ENCODE data around the gene FGG.
"Not testable (repeated sequence)": the region's sequence is repeated elsewhere in the genome, so short reads cannot be mapped to it uniquely, and the experiment has no call there.

The FGG gene

DNA sequence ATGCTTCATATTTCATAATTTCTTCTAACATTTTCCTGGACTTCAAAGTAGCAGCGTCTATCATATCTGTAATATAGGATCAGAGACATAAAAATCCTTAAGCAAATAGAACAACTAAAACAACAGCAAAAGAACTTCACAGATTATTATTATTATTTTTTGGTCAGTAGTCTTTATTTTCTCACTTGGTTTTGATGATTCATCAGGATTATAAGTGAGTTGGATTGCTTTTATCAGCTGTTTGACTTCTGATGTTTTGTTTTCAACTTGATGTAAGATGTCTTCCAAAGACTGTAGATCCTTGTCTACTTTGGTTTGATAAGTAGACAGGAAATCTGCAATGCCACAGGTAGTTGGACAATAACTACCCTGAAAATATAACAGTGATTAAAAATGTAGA lies 623 bp downstream of the FGG start:
- no peak for DNase-seq (ENCODE audit: low read depth in 2 of 2, low spot score in 1 of 2)

GRCh38 chr4:154610582-154610981 lies 1.9 kb downstream of the FGG start:
- DNase-seq (ENCODE audit: low read depth in 2 of 2, low spot score in 1 of 2), result no peak

- DNase-seq (ENCODE audit: low read depth in 2 of 2, low spot score in 1 of 2), result no peak
Observed at GRCh38 chr4:154609532-154609931, 2.9 kb downstream of the FGG start.

GRCh38 chr4:154608361-154609252 lies 3.8 kb downstream of the FGG start:
- no peak for DNase-seq (ENCODE audit: low read depth in 2 of 2, low spot score in 1 of 2)

DNA sequence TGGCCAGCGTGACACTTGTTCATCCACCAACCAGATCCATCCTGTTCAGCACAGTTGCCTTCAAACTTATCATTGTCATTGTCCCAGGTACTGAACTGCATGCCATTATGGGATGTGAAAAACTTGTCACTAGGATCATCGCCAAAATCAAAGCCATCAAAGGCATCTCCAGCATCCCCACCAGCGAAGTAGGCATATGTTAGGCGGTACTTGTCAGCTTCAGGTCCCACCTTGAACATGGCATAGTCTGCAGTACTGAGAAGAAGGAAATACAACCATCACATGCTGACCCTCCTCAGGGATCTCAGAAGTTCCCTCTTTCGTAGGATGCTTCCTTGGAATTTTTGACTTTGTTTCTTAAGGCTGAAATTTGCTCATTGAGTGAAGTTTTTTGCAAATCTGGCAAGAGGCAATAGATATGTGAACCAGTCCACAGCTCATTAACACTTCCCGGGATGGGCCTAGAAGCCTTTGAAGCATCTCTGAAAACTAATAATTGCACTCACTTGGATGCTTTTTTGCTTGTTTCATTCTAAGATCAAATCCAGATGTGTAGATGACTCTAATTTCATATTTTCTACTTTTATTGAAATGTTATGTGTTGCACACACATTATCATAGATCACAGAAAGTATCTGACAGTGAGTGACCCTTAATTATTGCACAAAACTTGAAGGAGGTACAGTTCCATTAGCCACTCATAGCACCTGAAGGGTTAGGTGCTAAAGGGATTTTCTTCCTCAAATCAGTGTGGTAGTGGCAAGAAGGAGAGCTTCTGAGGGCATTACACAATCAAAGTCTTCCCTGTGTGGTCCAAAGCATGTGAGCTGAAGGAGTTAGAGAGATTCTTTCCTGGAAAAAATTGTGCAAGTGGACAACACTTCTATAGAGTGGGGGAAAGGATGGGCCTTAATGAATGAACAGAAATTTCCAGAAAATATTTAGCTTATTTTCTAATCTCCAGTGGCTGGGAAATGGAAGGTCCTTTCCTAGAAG lies 5.4 kb downstream of the FGG start:
- DNase-seq (ENCODE audit: low read depth in 2 of 2, low spot score in 1 of 2), result no peak

DNA sequence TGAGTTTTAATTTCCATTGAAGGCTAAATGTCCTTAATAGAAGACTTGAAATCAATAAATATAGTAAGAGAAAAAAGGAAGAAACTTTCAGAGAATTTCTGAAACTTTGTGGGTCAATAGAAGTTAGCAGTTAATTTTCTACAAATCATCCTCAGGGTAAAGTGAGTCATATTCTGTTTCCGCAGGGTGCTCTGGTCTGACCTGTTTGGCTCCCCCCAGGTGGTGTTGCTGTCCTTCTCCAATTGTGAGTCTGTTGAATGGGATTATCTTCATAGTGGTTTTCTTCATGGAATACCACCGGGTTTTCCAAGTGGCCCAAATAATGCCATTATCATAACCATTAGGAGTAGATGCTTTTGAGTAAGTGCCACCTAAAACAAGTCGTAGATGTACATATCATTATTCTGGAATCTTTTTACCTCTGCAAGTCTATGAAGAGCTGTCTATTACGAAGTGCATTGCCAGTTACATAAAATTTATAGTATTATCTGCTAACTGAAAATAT lies 7.7 kb downstream of the FGG start:
- no peak for DNase-seq (ENCODE audit: low read depth in 2 of 2, low spot score in 1 of 2)

DNA sequence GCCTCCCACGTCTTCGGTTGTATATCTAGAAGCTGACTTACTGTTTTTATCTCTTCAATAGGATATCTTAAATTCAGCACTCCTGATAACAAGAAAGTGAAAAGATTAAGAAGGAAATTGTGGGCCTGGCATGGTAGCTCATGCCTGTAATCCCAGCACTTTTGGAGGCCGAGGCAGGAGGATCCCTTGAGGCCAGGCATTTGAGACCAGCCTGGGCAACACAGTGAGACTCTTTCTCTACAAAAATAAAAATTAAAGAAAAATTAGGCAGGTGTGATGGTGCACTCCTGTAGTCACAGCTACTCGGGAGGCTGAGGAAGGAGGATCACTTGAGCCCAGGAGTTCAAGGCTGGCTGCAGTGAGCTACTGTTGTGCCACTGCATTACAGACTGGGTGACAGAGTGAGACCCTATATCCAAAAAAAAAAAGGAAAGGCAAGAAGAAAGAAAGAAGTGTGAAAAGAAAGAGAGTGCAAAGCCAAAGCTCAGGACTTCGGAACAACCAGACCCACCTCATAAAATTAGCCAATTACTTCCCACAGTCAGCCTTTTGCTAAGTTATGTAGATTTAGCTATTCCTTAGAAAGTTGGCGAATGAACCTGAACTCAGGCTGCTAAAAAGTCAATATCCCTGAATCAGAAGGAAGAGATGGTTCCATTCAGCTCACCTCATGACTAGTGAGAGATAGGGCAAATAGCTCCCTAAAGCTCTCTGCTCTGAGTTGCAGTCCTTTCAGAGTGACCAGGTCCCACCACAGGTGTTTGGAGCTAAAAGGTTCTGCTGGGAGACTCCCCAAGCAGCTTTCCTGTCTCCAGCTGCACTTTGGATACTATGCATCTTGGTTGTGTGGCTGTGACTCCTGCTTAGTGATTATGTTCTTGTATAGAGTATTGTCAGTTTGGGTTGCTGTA lies 9.2 kb downstream of the FGG start:
- DNase-seq (ENCODE audit: low read depth in 2 of 2, low spot score in 1 of 2), result no peak

DNA sequence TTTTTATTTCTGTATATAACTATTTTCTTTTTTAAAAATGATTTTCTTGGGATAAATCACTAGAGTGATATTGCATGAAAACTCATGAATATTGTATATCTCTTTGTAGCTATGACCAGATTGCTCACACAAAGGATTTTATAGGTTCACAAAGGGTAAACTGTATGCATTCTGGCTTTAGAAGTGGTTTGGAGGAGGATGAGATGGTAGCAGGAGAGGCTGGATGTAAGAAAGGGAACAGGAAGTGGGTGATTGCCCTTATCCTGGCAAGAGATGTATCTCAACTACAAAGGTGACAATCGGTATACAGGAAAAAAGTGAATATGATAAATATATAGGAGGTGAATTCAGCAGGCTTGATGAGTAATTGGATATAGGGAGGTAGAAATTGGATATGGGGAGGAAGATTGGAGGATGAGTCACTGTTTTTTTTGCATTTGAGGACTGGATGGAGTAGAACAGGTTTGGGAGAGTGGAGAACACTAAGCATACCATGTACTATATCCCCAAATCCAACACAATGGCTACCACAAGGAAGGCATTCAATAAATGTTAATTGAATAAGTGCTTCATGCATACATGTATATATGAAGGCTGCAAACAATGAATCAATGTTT lies 9.9 kb downstream of the FGG start:
- DNase-seq (ENCODE audit: low read depth in 2 of 2, low spot score in 1 of 2), result no peak

DNA sequence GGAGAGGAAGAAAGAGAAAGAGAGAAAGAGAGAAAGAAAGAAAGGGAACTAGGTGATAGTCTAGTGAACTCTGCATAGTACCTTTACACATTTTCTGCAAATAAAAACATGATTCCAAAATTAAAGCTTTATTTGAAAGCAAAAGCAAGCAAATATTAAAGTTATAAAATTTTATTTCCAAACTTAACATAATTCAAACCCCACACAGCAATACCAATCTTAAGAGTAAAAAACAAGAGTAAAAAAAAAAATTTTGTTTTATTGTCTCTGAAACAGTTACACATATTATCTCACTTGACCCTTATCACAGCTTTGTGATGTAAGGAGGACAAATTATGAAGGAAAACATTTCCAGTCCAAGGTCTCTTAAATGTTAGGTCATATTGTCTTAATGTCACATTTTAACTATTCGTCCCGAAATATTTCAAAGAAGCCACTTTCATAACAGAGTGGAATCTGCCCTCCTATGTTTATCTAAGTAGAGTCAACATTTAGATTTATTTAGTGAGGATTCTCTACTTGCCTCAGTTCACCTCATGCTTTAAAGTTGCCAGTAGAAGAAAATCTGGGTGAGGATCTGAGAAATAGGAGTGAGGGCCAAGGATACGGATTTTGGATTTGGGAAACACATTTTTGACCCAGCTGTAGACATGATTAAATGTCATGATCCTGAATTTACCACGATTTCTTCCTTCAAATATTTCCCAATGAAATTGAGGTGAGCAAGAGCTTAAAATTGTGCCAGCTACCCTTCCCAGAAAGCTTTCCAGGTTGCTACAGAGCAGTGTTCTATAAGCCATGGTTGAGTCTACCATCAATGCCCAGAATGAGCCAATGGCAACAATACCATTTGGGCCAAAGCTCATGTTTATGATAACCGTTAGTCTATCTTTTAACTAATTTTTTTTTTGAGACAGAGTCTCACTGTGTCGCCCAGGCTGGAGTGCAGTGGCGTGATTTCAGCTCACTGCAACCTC lies 14.4 kb downstream of the FGG start:
- DNase-seq (ENCODE audit: low read depth in 2 of 2, low spot score in 1 of 2), result no peak

GRCh38 chr4:154597281-154597680 lies 15.2 kb downstream of the FGG start:
- not testable (repeated sequence) for DNase-seq (ENCODE audit: low read depth in 2 of 2, low spot score in 1 of 2)

DNA sequence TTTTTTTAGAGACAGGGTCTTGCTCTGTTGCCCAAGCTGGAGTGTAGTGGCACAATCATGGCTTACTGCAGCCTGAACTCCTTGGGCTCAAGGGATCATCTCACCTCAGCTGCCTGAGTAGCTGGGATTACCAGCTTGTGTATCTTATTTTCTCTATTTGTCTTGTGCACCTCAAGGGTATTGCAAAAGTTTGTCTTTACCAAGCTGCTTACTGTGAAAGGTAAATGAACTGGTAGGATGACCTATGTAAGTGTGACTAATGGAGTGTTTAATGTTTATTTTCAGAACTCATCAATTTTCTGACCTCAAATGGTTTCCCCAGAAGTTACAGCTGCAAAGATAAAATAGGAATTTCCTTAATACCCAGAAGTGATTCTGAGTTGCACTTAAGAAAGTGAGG lies 16.6 kb downstream of the FGG start:
- no peak for DNase-seq (ENCODE audit: low read depth in 2 of 2, low spot score in 1 of 2)

DNA sequence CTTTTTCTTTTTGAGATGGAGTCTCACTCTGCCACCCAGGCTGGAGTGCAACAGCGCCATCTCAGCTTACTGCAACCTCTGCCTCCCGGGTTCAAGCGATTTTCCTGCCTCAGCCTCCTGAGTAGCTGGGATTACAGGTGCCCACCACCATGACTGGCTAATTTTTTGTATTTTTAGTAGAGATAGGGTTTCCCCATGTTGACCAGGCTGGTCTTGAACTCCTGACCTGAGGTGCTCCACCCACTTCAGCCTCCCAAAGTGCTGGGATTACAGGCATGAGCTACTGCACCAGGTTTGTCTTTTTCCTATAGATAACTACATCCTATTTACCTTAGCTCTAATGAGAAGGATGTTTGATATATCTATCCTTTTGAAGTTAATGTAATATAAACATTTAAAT lies 18.1 kb downstream of the FGG start:
- not testable (repeated sequence) for DNase-seq (ENCODE audit: low read depth in 2 of 2, low spot score in 1 of 2)

DNA sequence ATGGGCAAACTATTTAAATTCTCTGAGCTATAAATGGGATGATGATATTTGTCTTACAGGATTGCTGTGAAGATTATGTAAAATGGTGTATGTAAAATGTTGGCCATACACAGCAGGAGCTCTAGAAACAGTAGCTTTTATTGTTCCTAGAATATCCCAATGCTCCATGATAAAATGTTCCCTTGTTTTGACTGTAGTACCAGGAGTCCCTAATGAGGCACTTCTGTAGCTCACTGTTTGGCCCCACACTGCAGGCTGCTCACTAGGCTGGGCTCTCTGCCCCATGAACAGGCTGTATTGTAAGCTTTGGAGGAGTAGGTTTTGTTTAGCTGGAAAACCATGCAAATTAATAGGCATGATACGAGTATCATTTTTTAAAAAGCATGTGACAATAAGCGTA lies 18.6 kb downstream of the FGG start:
- no peak for DNase-seq (ENCODE audit: low read depth in 2 of 2, low spot score in 1 of 2)

DNA sequence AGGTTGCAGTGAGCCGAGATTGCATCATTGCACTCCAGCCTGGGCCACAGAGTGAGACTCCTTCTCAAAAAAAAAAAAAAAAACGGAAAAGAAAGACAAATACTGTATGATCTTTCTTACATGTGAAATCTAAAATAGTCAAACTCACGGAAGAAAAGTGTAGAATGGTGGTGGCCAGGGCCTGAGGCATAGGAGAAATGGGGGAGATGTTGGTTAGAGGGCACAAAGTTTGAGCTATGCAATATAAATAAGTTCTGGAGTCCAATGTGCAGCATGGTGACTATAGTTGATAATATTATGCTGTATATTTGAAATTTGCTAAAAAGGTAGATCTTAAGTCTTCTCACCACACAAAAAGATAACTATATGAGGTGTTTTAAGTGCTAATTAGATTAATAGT lies 20.6 kb downstream of the FGG start:
- no peak for DNase-seq (ENCODE audit: low read depth in 2 of 2, low spot score in 1 of 2)

DNA sequence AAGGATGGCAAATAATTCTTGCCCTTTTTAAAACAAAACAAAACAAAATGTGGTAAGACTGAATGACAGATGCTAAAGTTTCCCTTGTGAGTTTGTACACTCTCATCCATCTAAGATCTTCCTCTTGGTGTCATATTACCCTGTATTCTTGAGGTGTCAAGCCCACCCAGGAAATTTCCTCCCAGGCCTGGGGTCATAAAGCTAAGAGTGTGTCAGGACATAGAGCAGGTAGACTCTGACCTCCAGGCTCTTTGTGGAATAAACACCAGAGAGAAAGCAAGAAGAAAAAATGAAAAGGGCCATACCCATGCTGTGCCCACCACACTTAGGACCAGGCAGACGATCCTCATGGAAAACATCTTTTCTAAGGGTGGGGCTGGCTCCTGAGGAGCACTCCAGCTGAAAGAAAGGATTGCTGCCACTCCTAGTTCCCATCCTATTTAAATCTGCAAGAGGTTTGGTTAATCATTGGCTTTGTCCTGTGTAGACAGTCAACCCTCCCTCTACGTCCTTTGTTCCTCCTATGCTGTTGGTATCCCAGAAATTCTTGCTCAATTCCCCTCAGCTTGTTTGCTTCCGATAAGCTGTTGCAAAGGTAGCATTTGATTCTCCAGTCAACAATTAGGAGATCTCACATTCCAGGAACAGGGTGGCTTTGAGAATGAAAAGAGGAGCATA lies 22.0 kb downstream of the FGG start, which contains the start of gene FGA:
Gene FGA, minus strand, starts transcription at position 414 of the 678 bp plus-strand sequence. Its CDS starts 55 bp downstream, at position 359.
- DNase-seq (ENCODE audit: low read depth in 2 of 2, low spot score in 1 of 2), result no peak

GRCh38 chr4:154589296-154590197 lies 22.9 kb downstream of the FGG start:
- DNase-seq (ENCODE audit: low read depth in 2 of 2, low spot score in 1 of 2), result no peak

DNA sequence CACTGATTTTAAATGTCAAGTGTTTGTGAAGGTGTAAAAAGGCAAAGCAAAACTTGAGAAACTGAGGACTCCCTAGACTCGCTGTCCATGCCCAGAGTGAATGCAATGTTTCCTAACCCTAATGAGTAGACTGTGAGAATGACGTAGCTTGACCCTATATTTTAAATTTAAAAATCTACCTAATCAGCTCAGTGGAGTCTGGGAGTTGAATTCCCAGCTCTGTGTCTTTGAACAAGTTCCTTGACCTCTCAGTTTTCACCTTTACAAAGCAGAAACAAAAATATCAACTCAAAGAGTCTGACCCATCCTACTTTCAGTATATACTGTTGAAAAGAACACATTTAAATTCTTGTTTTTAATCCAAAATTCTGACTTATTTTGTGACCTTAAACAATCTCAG lies 24.3 kb downstream of the FGG start:
- no peak for DNase-seq (ENCODE audit: low read depth in 2 of 2, low spot score in 1 of 2)
